Panc1 (cell line): ENCODE data around the gene MAP4K4. TPM values are rescaled to one million over a fixed set of nuclear protein-coding genes. Genes with fewer than 3 reads are reported as not detected.

ENCODE experiments used
- ATAC-seq: fragments of 200-7000 bp; cut with Tn5 transposase; 2 replicates; pipeline ENCODE4 v1.9.1; 2020; ENCODE audit warnings: mild to moderate bottlenecking, moderate library complexity
- BruUV-seq: library from RNA; stranded (reverse); fragments of 400-500 nt; replicated peaks from 2 replicates; lab custom pipeline; 2021; lab: Mats Ljungman, UMichigan
- CTCF ChIA-PET: fragments of 300-600 bp; sonication (Branson Sonifier 250); formaldehyde crosslinking; loops from one replicate; lab custom pipeline; 2022; ENCODE audit warnings: antibody characterized with exemption; lab: Charles Lee
- POLR2A ChIA-PET: fragments of 300-600 bp; sonication (Branson Sonifier 250); formaldehyde crosslinking; loops from one replicate; lab custom pipeline; 2022; ENCODE audit warnings: antibody characterized with exemption; lab: Charles Lee
- DNase-seq: peaks from one replicate; pipeline ENCODE4 v3.0.0-alpha.2; 2010; ENCODE audit warnings: low read depth, low spot score
- H3K27ac ChIP-seq: 2 replicates; pipeline ENCODE4 v1.5.1; 2011; ENCODE audit warnings: mild to moderate bottlenecking, low read length, inconsistent platforms
- H3K27me3 ChIP-seq: fragments of 200-500 bp; sonication (Bioruptor generic); 2 replicates; pipeline ENCODE4 v1.6.0; 2014; ENCODE audit warnings: low read length, inconsistent platforms; ENCODE audit not compliant: control insufficient read depth, insufficient read depth
- H3K36me3 ChIP-seq: fragments of 200-500 bp; sonication (Bioruptor generic); 2 replicates; pipeline ENCODE4 v1.5.1; 2014; ENCODE audit warnings: inconsistent platforms, mild to moderate bottlenecking, low read length, moderate library complexity; ENCODE audit not compliant: control insufficient read depth, insufficient read depth
- H3K4me1 ChIP-seq: 2 replicates; pipeline ENCODE4 v1.5.1; 2011; ENCODE audit warnings: inconsistent platforms, mild to moderate bottlenecking, low read length, moderate library complexity; ENCODE audit not compliant: control insufficient read depth, insufficient read depth
- H3K4me3 ChIP-seq, 2 experiments: 2 replicates each; pipeline ENCODE4 v1.5.1; 2011 to 2012; ENCODE audit warnings: low read depth in 2 of 2, low read length in 2 of 2, mild to moderate bottlenecking in 2 of 2, inconsistent platforms in 1 of 2, moderate library complexity in 1 of 2
- H3K9me3 ChIP-seq: fragments of 200-500 bp; sonication (Bioruptor generic); 2 replicates; pipeline ENCODE4 v1.5.1; 2014; ENCODE audit warnings: low read depth, mild to moderate bottlenecking, inconsistent platforms, low read length, moderate library complexity; ENCODE audit not compliant: control insufficient read depth, insufficient read depth
- POLR2AphosphoS5 ChIP-seq: IDR thresholded peaks from 2 replicates; pipeline ENCODE4 v1.6.1; 2012; ENCODE audit warnings: mild to moderate bottlenecking, low read depth, low read length, moderate library complexity
- SIN3A ChIP-seq: IDR thresholded peaks from 2 replicates; pipeline ENCODE4 v1.6.1; 2012; ENCODE audit warnings: low read depth, mild to moderate bottlenecking, low read length, moderate library complexity, borderline replicate concordance; ENCODE audit not compliant: insufficient read depth
- TCF7L2 ChIP-seq: IDR thresholded peaks from 2 replicates; pipeline ENCODE4 v1.6.1; 2011; ENCODE audit warnings: mild to moderate bottlenecking, low read depth, low read length, inconsistent platforms
- in situ Hi-C: cut with HindIII; loops from 2 replicates; pipeline ENCODE4 v1.10.0; 2016; ENCODE audit warnings: low sequenced_read_pairs, low pct_unique_long_range_greater_than_20kb
- intact Hi-C: fragments of 100-400 bp; cut with micrococcal nuclease; formaldehyde crosslinking; loops from one replicate; pipeline ENCODE4 v1.10.0; 2022; ENCODE audit not compliant: unreplicated experiment
- total RNA-seq: library from RNA; stranded (reverse); gene quantifications from one replicate; pipeline ENCODE4 v1.2.1, GENCODE V29; 2021; ENCODE audit not compliant: unreplicated experiment
- TF ChIP-seq, protein P1 (sequence below): fragments of 450-650 bp; IDR thresholded peaks from 2 replicates; pipeline ENCODE4 v1.5.1; 2017; ENCODE audit warnings: mild to moderate bottlenecking
- TF ChIP-seq, protein P2 (sequence below), 2 experiments: IDR thresholded peaks; 2 replicates each; pipeline ENCODE4 v1.6.1; 2011 to 2012; ENCODE audit warnings: low read depth in 2 of 2, control low read depth in 1 of 2, low read length in 1 of 2, mild to moderate bottlenecking in 1 of 2, moderate library complexity in 1 of 2; ENCODE audit not compliant: insufficient read depth in 1 of 2

Gene MAP4K4
- total RNA-seq, 1 experiment from 2014 or later: 68.5 TPM

DNA sequence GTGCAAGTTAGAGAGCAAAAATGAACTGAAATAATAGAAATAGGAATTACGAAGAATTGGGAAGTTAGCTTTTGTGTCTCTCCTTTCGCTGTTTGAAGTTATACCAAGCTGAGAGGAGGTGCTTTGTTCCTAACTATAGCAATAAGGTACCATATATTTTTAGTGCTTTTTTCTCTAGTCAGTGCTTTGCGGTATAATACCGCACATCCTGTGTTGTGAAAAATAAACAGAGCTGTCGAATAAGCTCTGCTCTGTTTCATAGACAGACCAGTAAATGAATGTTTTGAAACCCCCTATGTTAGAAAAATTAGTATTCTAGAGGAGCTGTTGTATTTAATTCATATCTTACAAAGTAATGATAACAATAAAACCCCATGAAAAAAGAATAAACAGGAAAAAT, 130.8 kb downstream of the MAP4K4 start:
- Histone ChIP-seq H3K36me3 (peaks cover 2% of the 10 kb centered on the region), H3K4me1 (peaks cover 3% of the 10 kb centered on the region; the same call in 1 of the 2 replicates), H3K9me3 (no peaks in the 10 kb centered on the region), H3K4me3 (no peak overlapping the region), H3K27me3 (no peaks in the 10 kb centered on the region), H3K27ac (no peak overlapping the region)
- TF ChIP-seq, protein P1, sequence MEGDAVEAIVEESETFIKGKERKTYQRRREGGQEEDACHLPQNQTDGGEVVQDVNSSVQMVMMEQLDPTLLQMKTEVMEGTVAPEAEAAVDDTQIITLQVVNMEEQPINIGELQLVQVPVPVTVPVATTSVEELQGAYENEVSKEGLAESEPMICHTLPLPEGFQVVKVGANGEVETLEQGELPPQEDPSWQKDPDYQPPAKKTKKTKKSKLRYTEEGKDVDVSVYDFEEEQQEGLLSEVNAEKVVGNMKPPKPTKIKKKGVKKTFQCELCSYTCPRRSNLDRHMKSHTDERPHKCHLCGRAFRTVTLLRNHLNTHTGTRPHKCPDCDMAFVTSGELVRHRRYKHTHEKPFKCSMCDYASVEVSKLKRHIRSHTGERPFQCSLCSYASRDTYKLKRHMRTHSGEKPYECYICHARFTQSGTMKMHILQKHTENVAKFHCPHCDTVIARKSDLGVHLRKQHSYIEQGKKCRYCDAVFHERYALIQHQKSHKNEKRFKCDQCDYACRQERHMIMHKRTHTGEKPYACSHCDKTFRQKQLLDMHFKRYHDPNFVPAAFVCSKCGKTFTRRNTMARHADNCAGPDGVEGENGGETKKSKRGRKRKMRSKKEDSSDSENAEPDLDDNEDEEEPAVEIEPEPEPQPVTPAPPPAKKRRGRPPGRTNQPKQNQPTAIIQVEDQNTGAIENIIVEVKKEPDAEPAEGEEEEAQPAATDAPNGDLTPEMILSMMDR: no peak
- TF ChIP-seq POLR2AphosphoS5 (no peak), SIN3A (no peak), TCF7L2 (no peak)
- TF ChIP-seq, protein P2, sequence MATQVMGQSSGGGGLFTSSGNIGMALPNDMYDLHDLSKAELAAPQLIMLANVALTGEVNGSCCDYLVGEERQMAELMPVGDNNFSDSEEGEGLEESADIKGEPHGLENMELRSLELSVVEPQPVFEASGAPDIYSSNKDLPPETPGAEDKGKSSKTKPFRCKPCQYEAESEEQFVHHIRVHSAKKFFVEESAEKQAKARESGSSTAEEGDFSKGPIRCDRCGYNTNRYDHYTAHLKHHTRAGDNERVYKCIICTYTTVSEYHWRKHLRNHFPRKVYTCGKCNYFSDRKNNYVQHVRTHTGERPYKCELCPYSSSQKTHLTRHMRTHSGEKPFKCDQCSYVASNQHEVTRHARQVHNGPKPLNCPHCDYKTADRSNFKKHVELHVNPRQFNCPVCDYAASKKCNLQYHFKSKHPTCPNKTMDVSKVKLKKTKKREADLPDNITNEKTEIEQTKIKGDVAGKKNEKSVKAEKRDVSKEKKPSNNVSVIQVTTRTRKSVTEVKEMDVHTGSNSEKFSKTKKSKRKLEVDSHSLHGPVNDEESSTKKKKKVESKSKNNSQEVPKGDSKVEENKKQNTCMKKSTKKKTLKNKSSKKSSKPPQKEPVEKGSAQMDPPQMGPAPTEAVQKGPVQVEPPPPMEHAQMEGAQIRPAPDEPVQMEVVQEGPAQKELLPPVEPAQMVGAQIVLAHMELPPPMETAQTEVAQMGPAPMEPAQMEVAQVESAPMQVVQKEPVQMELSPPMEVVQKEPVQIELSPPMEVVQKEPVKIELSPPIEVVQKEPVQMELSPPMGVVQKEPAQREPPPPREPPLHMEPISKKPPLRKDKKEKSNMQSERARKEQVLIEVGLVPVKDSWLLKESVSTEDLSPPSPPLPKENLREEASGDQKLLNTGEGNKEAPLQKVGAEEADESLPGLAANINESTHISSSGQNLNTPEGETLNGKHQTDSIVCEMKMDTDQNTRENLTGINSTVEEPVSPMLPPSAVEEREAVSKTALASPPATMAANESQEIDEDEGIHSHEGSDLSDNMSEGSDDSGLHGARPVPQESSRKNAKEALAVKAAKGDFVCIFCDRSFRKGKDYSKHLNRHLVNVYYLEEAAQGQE (IDR thresholded peaks at IDR 0.05; ENCODE audit: insufficient read depth in 1 of 2, low read depth in 2 of 2, low read length in 1 of 2): no peak
- no TSS peak for BruUV-seq
- in situ Hi-C loops: no loop called here
- no peak for DNase-seq
- intact Hi-C loops: loop anchor here (10.0 kb wide), 1 partner anchor 133 kb away; the partner anchor contains the start of gene MAP4K4
- CTCF ChIA-PET: no interaction called here
- no peak for ATAC-seq
- POLR2A ChIA-PET: no interaction called here

DNA sequence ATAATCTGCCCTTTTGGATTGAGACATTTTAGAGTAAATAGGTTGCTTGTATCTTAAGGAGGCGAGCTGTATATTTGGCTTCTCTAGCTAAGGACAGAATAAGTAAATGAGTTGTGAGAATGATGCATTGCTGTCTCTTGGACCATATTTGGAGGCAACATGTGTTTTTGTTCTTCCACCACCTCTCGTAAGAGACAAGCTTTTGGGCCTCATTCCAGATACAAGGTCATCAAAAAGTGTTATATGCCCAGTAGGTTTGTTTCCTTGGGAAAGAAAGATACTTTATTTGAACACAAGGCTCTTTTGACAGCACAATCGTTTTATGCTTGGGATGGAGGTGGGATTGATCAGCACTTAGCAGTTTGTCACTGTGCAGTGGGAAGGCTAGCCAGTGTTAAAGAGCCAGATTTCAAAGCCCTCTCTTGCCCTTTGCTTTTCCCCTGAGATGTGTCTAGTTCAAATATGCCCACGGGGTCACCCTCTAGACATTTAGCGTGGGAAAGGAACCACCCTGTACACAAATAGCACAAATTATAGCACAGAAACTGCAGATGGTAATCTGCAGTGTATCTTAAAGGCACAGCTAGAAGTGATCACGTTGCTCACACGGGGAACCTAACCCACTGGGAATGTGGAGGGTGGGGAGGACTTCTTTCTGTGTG, 131.3 kb downstream of the MAP4K4 start:
- CTCF ChIA-PET: interaction anchor here (0.6 kb wide), 1 partner anchor 200 kb away, joined by 3 read pairs; no protein-coding TSS in a partner anchor
- no peak overlapping the region for H3K27ac ChIP-seq
- no peaks in the 10 kb centered on the region for H3K27me3 ChIP-seq
- peaks cover 2% of the 10 kb centered on the region for H3K36me3 ChIP-seq
- ATAC-seq (no peak), DNase-seq (no peak)
- no peak overlapping the region for H3K4me3 ChIP-seq
- in situ Hi-C loops: no loop called here
- POLR2A ChIA-PET: no interaction called here
- no TSS peak for BruUV-seq
- no peaks in the 10 kb centered on the region for H3K9me3 ChIP-seq
- no peak for TF ChIP-seq TCF7L2
- no peak for TF ChIP-seq SIN3A
- TF ChIP-seq, protein P1: no peak
- TF ChIP-seq, protein P2 (IDR thresholded peaks at IDR 0.05; ENCODE audit: insufficient read depth in 1 of 2, low read depth in 2 of 2, low read length in 1 of 2): no peak
- no peak for TF ChIP-seq POLR2AphosphoS5
- intact Hi-C loops: loop anchor here (10.0 kb wide), 1 partner anchor 134 kb away; the partner anchor contains the start of gene MAP4K4
- peaks cover 3% of the 10 kb centered on the region; the same call in 1 of the 2 replicates for H3K4me1 ChIP-seq
